Epithelial cell of alveolus of lung (primary cell): Measurements from ENCODE around the gene SHROOM1. TPM values are rescaled to one million over a fixed set of nuclear protein-coding genes. Genes with fewer than 3 reads are reported as not detected.

Source experiments
- total RNA-seq: library from RNA; depleted of rRNA; stranded (reverse); fragments of >200 nt; gene quantifications from 2 replicates; pipeline ENCODE4 v1.2.1, GENCODE V29; 2015

SHROOM1 gene, protein sequence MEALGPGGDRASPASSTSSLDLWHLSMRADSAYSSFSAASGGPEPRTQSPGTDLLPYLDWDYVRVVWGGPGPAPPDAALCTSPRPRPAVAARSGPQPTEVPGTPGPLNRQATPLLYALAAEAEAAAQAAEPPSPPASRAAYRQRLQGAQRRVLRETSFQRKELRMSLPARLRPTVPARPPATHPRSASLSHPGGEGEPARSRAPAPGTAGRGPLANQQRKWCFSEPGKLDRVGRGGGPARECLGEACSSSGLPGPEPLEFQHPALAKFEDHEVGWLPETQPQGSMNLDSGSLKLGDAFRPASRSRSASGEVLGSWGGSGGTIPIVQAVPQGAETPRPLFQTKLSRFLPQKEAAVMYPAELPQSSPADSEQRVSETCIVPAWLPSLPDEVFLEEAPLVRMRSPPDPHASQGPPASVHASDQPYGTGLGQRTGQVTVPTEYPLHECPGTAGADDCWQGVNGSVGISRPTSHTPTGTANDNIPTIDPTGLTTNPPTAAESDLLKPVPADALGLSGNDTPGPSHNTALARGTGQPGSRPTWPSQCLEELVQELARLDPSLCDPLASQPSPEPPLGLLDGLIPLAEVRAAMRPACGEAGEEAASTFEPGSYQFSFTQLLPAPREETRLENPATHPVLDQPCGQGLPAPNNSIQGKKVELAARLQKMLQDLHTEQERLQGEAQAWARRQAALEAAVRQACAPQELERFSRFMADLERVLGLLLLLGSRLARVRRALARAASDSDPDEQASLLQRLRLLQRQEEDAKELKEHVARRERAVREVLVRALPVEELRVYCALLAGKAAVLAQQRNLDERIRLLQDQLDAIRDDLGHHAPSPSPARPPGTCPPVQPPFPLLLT
- 5.5 and 114 TPM in 2 replicates for total RNA-seq

GRCh38 chr5:132830436-132831094, at the start of gene SHROOM1:
Gene SHROOM1, minus strand, starts transcription at chr5:132830647. Its CDS starts 4,507 bp downstream, at chr5:132826140.

GRCh38 chr5:132873119-132873929, 42.9 kb upstream of the SHROOM1 start, which contains the start of gene LEAP2:
Gene LEAP2, plus strand, starts transcription at chr5:132873668. Its CDS starts 27 bp downstream, at chr5:132873695.

GRCh38 chr5:132866342-132867045, 36.0 kb upstream of the SHROOM1 start, which contains the start of the genes GDF9 and UQCRQ:
Gene GDF9, minus strand, starts transcription at chr5:132866469. Its CDS starts 1,936 bp downstream, at chr5:132864533.
Gene UQCRQ, plus strand, starts transcription at chr5:132866642. Its CDS starts 240 bp downstream, at chr5:132866882.

GRCh38 chr5:132812781-132813598, 17.5 kb downstream of the SHROOM1 start, which contains the start of gene SOWAHA:
Gene SOWAHA, plus strand, starts transcription at chr5:132813302. Its CDS starts 320 bp downstream, at chr5:132813622.

DNA sequence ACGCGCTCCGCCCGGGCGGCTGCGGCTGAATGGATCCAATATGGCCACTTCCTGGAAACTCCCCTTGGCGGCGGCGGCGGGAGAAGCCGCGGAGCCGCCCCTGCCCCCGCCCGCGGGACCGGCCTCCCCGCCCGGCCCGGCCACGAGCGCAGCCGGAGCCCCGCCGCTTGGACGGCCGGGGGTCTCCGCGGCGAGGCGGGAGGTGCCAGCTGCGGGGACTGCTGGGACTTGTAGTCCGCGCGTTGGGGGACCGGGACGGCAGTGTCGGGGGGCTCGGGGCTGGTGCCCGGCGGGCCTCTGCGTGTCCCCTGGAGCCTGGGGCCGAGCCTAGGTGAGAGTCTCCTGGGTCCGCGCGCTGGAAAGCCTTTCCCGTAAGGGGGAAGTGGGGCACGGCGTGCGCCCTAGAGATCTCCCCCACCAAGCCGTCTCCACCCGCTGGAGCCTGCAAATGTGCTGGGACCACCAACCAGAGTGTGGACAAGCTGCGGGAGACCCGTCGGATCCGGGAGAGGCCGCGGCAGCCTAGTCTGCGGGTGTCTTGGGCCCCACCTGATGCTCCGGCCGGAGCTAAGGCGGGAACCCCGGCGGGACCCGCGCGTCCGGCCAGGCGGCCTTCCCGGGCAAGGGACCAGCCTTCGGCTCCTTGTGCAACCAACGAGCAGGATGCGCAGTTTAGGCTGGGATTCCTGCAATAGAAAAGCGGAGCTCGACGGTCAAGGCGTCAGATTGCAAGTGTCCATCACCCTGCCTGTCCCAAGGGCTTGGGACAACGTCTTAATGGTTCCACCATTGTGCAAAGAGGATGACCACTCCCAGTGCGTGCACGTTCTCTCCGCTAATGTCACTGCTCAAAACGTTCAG, 53.0 kb downstream of the SHROOM1 start, which contains the start of gene SEPTIN8:
TSS of gene SEPTIN8 (minus strand) at position 31 of the 861 bp plus-strand sequence. CDS start 102 bp downstream, outside the sequence.

Other genes with a start within 250 kb of the SHROOM1 start
- not detected in 2 replicates for gene IL13, start 172.5 kb downstream of the SHROOM1 start, total RNA-seq
- gene IL4, start 156.7 kb downstream of the SHROOM1 start, total RNA-seq, result not detected in 2 replicates
- 3.1 and 3.5 TPM in 2 replicates for gene KIF3A, start 93.1 kb downstream of the SHROOM1 start, total RNA-seq
- gene CCNI2, start 83.2 kb downstream of the SHROOM1 start, total RNA-seq, result under 0.01 TPM in 1 of 2 replicates, not detected in the other
- gene SEPTIN8, start 53.4 kb downstream of the SHROOM1 start, total RNA-seq, result 37.9 and 50.1 TPM in 2 replicates
- 0.16 TPM in 1 of 2 replicates, not detected in the other for gene SOWAHA, start 17.3 kb downstream of the SHROOM1 start, total RNA-seq
- 1.3 TPM in 1 of 2 replicates, not detected in the other for gene GDF9, start 35.8 kb upstream of the SHROOM1 start, total RNA-seq
- 86.2 and 222 TPM in 2 replicates for gene UQCRQ, start 36.0 kb upstream of the SHROOM1 start, total RNA-seq
- gene LEAP2, start 43.0 kb upstream of the SHROOM1 start, total RNA-seq, result 0.32 TPM in 1 of 2 replicates, not detected in the other
- gene AFF4, start 133.0 kb upstream of the SHROOM1 start, total RNA-seq, result 38.5 and 44.4 TPM in 2 replicates
- gene ZCCHC10, start 195.9 kb upstream of the SHROOM1 start, total RNA-seq, result 19.7 and 27.4 TPM in 2 replicates
- 53.4 and 83.8 TPM in 2 replicates for gene HSPA4, start 221.4 kb upstream of the SHROOM1 start, total RNA-seq